Fibroblast of upper back skin (primary cell): ENCODE results near the gene CADM4.

Source experiments
- DNase-seq: peaks from one replicate; pipeline ENCODE4 v3.0.0-alpha.2; 2013

CADM4 gene

DNA sequence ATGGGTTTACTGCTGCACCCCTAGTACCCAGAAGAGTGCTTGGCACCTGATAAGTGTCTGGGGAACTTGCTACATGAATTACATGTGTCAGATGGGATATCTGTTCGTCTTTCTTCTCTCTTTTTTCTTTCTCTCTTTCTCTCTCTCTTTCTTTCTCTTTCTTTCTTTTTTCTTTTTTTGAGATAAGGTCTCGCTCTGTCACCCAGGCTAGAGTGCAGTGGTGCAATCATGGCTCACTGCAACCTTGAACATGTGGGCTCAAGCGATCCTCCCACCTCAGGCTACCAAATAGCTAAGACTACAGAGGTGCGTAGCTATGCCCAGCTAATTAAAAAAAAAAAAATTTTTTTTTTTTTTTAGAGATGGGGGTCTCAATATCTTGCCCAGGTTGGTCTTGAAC, 6.1 kb downstream of the CADM4 start:
- no peak for DNase-seq

DNA sequence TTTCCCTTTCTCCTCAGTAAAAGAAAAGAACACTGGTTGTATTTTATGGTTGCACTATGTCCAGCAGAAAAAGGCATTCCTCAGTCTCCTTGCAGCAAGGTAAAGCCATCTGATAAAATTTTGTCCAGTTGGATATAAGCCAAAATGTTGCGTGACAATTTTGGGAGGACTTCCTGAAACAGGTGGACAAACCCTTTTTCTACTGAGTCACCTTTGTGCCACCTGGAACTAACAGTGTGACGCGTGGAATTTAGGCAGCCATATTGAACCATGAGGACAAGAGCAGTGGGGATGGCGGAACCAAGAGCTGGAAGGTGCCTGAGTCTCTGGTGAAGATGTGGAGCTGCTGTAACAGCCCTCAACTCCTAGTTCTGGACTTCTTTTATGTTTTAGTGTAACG, 8.2 kb downstream of the CADM4 start:
- no peak for DNase-seq

DNA sequence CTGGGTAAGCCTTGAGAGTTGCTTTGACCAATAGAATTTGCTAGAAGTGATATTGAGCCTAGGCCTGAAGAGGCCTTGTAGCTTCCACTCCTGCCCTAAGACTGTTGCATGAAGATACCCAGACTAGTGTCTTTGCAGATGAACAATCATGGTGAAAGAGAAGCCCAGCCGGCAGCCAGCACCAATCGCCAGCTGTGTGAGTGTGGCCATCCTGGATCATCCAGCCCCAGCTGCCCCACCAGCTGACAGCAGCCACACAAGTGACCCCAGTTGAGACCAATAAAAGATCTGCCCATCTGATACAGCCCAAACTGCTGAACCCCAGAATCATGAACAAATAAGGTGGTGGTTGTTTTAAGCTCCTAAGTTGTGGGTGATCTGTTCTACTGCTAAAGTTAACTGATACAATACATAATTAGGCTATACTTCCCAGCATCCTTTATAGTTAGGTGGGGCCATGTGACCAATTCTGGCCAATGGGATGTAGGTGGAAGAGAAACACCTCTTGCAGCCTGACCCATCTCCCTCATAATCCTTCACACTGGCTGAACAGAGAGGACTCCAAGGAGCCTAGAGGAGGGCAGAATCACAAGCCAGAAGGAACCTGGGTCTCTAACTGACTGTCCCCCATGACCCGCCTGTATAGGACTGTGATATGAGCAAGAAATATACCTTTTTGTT, 10.9 kb downstream of the CADM4 start:
- no peak for DNase-seq

DNA sequence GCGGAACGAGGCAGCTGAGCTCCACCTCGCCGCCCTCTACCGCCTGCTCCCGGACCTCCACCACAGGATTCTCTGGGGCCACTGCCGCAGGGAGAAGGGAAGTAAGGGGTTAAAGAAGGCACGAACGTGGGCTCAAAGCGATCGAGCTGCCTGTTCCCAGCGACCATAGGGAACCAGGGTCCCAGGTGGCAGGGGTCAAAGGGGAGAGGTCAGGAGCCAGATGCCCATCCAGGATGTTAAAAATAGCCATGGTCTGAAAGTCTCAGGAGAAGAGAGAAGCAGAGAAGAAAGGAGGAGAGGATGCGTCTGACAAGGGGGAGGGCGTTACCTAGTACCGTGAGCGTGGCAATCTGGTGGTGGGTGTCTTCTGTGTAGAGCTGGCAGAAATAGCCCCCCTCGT, 12.8 kb downstream of the CADM4 start:
- no peak for DNase-seq

DNA sequence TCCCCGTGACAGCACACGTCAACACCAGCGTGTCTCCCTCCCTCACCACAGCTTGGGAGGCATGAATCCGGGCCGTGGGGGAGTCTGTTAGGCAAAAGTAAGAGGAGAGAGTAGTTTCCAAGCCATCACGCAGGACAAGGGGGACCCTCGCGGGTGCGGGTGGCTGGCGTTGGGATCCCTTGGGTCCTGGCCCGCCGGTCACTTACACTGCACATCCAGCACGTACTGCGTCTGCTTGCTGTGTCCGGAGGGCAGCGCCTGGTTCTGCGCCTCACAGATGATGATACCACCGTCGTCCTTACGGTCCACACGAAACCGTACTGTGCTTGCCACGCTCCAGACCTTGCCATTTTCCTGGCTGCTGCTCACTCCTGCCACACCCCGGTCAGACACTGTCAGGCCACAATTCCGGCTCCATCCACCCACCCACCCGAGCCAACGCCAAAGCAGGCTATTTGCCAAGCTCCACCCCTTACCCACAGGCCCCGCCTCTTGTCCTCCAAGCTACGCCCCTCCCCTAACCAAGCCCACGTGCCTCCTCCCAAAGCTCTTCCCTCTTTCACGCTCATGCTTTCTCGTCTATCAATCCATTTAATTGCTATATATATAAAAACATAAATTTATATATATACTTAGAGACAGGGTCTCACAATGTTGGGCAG, 13.6 kb downstream of the CADM4 start:
- DNase-seq: no peak

DNA sequence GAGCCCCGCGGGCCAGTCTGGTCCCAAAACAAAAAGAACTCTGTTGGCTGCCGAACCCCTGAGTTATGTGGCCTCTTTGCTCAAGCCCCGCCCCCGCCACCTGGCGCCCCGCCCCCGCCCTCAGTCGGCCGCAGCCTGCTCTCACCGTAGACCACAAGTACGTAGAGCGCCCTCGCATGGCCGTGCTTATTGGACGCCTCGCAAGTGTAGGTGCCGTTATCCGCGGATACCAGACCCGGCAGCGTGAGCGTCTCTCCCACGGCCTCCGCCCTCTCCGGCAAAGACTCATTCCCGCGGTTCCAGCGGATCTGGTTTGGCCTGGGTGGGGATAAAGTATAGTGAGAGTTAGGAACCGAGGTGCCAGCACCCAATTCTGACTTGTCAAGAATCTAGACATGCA, 14.7 kb downstream of the CADM4 start:
- peak; percentile 8 for DNase-seq

DNA sequence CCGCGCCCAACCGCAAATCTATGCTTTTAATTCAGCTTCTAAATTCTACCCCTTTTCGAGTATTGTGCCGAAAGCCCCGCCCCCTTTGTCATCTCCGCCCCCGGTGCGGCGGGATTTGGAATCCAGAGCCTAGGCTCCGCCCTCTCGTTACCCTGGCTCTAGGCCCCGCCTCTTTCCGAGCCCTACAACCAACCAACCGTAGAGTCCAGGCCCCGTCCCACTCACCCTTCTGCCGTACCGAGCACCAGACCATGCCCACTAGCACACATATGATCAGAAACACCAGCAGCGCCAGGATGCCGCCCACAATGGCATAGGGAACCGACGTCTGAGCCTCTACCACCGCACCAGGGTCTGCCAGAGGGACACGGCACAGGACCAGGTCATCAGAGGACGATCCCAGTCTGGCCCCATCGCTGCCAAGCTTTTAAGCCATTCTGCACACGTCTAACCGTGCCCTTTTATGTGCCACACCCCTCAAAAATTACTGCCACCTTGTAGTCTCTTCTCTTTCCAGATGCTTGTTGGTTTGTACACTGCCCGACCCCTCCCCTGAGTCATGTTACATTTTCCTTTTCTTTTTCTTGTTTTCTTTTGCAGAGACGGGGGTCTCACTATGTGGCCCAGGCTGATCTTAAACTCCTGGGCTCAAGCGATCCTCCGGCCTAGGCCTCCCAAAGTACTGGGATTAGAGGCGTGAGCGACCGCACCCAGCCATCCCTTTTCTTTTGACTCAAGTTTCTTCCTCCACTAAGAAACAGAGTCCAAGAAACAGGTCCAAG, 15.6 kb downstream of the CADM4 start:
- DNase-seq: no peak

DNA sequence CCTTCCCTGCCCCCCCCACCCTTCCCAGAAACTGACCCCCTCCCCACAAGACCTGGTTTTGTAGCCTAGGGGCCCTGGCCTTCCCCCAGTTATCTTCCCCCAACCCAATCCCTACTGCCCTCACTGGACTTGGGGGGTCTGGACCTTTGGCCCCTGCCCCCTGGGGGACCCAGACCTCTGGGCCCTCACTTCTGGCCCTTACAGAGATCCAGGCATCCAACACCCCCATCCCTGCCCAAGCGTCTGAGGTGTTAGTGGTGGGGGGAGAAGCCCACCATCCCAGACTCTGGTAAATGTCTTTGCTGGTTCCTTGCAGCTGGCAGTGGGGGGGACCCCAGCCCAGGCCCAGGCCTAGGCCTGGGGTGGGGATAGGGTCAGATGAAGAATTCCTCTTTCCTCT, 16.7 kb downstream of the CADM4 start:
- no peak for DNase-seq

DNA sequence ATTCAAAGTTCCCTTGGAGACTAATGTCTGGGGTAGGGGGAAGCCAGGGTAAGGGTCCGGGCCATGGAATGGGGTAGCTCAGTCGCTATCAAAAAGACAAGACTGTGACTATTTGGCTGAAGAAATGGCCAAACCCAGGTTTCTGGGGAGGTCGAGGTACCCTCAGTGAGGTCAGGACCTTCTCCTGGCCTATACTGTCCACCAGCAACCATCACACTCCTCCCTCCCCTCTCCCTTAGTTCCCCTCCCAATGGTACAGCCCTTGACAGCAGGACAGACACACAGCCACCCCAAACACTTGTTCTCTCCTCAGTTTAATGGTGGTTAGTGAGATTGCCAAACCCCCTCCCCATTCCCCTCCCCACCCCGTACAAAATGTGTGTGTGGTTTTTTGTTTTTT, 17.6 kb downstream of the CADM4 start:
- DNase-seq: no peak

DNA sequence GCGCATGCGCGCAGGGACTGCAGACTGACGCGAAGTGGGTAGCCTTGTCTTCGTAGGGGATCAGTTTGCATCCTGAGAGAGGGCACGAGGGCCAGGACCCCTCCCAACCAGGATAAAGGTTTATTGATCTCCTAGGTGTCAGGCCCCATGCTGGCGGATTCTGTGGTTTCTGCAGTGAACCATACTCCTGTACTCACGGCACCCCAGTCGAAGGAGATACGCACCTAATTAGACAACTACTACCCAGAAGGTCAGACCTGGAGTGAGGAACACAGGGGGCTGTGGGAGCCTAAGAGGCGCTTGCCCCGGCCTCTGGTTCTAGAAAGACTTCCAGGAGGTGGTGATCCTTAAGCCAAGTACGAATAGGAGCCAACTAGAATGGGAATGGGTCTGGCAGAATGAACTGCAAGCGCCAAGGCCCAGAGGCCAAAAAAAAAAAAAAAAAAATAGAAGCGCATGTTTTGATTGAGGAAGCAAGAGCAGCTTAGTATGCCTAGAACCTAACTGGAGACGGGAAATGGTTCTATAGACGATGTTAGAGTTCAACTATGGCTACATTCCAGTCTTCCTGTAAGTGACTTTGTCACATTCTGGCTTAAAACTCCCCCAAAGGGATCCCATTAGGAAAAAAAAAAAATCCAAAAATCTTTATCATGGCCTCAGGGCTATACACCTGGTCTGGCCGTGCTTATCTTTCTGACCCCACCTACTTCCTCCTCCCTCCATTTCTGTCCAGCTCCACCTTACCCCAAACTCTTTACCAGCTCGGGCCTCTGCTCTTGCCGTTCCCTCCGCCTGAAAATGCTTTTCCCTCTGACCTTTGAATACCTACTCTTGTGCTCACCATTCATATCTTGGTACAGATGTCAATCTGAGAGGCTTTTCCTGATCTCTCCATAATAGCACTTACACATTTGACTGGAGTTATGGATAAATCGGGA, 19.3 kb downstream of the CADM4 start:
- DNase-seq: no peak

DNA sequence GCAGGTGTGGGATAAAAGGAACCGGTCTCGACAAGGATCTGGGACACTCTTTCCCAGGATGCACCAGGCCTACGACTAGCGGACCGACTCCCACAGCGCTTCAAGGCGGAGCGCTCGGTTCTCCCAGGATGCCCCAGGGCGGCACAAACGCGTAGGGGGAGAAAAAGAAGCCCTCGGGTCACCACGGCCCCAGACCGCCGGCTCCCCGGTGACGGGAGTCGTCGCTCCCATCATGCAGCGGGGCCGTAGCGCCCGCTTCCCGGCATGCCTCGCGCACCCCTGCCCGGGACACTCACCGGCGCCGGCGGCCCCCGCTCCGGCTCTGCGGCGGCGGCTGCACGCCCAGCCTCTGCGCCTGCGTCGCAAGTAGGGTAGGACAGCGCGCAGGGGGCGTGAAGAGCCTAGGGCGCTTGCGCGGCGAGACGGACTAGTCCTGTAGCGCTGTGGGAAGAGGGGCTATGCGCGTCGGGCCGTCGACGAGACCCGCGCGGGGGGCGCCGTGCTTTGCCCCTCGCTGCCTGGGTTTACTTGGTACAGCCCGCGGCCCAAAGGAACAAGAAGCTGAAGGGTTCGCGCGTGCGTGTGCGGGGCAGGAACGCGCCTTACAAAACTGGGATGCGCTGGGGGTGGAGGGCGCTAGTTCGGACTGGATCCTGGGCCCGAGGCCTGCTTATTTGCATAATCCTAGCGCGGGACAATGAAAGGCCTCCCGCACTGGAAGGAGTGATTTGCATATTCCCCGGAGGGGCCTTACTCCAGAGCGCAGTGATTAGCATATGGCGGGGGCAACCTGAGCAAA, 20.2 kb downstream of the CADM4 start, which contains the start of gene ZNF428:
TSS of gene ZNF428 (minus strand) at position 368 of the 799 bp plus-strand sequence. CDS start 5,325 bp downstream, outside the sequence.
- DNase-seq: peak; percentile 89

DNA sequence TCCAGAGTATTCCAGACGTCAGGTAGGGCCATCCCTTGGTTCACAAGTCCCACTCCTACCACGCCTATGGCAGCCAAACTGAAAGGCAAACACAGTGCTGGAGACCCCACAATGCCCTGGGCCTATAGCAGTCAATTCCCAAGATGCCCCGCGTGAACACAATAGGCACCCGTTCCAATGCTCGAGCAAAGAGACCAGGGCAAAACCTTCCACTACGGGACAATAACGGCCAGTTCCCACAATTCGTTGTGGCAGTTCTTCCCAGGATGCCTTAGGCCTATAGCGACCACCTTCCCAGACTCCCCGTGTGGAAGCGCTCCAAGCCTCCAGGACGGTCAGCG, 20.8 kb downstream of the CADM4 start:
- peak; percentile 31 for DNase-seq

DNA sequence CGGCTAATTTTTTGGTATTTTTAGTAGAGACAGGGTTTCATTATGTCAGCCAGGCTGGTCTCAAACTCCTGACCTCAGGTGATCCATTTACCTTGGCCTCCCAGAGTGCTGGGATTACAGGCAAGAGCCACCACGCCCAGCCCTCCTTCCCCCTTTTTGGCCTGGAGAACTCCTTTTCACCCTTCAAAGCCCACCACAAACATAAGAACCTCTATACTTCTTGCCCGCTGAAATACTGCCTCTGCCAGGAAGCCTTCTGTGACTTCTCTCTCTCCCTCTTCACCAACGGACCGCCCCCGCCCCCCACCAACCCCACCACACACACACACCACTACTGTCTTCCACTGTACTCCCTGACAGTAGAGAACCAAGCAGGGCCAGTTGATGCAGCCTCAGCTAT, 22.7 kb downstream of the CADM4 start:
- no peak for DNase-seq

DNA sequence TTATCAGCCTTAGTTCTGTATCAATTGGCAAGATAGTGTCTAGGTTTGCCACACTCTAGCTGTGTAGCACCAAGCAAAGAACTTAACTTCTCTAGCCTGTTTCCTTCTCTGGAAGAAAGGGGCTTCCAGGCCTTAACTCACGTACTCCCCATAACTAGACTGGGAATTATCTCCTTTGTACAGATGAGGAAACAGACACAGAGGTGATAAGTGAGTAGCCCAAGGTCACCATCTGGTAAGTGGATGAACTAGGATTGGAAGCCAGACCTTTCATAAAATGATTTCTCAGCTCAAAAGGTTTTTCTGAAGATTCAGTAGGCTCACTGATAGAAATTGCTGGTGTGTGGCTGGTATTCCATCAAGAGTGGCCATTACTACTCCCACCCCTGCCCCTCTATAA, 23.3 kb downstream of the CADM4 start:
- DNase-seq: no peak

DNA sequence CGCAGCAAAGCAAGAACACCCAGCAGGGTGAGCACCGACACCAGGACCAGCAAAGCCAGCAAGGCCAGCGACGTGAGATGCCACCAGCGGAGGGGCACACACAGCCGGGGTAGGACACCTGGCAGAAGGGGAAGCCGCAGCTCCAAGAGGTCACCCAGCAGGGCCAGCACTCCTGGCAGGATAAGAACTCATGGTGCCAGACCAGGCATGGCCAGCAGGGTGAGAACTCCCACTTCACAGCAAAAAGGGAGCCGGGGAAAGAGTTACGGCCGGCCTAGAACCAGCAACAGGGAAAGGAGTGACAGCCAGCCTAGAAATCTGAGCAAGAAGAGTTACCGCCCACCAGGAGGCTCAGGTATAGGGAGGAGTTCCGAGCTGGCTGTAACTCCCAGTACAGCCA, 27.3 kb downstream of the CADM4 start:
- no peak for DNase-seq

DNA sequence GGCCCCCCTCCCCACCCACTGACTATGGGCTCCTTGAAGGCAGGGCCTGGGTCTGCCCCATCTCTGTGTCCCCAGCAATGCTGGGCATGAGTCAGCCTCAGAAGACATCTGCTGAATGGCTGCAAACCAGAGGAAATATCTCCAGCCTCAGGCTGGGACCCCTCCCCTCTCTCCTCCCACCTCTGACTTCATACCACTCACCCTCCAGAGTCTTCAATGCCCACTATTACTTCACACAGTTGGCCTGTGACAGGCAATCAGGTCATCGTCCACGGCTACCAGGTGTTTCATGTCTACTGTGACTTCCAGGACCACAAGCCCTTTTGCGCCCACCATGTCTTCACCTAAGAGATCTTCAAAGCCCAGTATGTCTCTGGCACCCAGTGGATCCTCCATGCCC, 27.9 kb downstream of the CADM4 start, which contains the start of gene SRRM5:
TSS of gene SRRM5 (plus strand) at position 301 of the 400 bp plus-strand sequence. CDS start at position 335, 34 bp downstream.
- no peak for DNase-seq

DNA sequence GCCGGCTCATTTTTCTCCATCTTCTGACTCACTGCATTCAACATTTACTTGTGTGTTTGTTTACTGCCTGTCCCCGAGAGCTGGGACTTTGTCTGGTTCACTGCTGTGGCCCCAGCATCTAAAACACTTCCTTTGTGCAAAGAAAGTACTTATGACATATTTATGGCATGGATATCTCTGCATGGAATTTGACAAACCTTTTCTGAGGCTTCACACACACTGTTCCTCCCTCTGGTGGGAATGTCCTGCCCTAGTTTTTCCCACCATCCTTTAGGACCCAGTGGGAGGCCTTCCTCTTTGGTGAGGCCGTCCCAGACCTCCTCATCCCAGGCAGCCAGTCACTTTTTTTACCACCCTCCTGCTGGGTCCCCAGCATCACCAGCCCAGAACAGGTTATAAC, 29.2 kb downstream of the CADM4 start:
- no peak for DNase-seq

DNA sequence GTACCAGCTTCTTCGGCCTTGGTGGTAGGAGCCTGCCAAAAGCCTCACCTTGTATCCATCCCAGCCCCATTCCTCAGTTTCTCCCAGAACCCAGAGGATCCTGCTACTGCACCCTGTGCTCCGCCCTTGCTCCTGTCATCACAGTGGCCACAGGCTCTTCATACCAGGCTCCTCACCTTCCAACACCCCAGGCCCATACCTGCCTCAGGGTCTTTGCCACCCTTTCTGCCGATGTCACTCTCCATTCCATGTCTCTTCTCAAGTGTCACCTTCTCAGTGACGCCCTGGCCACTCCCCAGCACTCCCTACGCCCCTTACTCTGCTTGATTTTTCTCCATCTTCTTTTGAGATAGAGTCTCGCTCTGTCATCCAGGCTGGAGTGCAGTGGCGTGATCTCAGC, 29.8 kb downstream of the CADM4 start:
- DNase-seq: no peak

DNA sequence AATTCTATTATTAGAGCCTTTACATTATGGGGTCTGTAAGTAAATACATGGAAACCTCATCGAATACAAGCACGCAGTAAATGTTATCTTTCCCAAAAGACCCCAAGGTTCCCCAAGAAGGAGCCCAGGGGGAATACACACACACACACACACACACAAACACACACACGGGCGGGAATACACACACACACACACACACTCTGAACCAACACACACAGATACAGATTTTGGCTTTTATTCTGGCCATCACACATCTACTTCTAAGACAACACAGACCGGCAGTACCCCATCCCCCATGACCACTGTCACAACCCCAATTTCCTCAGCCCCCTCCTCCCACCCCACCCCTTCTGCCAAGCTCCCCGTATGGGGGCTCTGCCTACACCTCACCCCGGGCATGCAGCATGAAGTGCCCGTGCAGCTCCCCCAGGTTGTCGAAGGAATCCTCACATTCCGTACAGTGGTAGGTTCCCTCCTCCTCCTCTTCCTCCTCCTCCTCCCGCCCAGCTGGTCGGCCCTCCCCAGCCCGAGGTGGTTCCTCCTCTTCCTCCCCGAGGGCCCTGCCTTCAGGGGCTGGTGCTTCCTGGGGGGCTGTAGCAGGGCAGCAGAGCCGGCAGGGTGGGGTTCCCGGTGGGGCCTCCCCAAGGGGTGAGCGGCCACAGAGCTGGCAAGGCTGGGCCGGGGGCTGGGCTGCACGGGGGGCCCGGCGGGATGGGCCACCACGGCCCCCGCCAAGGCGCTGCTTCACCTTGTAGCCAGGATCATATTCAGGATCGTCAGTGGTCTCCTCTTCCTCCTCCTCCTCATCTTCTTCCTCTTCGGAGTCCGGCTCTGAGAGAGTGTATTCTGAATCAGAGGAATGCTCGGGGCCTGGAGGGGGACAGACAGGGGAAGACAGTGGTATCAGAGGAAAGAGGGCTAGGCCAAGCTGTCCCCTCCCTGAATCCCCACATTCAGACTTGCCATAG, 32.1 kb downstream of the CADM4 start:
- no peak for DNase-seq

DNA sequence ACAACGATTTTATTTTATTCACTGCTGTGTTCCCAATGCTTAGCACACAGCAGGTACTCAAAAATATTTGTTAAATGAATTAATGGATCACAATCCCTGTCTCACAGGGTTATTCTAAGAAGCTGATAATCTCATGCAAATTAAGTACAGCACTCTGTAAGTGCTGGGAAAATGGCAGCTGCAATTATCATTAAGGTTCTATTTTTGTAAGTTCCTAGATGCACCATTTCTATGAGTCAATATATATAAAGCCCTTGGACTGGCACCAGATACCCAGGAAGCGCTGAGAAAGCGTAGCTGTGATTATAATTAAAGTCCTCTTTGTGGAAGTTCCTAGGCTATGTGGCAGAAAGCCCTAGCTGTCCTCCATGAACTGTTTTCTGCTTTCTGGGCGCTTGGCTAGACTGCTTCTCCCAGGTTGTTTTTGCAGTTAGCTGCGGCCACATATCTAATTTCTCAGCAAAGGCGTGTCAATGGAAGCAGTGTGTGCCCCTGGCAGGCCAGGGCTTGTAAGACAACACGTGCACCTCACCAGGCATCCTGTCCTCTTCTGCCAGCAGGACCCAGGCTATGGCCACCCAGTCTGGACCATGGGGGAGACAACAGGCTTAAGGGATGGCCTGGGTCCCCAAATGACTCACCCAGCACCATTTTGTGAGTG, 33.0 kb downstream of the CADM4 start:
- no peak for DNase-seq
